NAMALWA (cell line): ENCODE measurements around the gene OR7G3.

Source experiments
- DNase-seq: peaks from one replicate; pipeline ENCODE4 v3.0.0-alpha.2; 2015; ENCODE audit warnings: low spot score

Gene OR7G3

DNA sequence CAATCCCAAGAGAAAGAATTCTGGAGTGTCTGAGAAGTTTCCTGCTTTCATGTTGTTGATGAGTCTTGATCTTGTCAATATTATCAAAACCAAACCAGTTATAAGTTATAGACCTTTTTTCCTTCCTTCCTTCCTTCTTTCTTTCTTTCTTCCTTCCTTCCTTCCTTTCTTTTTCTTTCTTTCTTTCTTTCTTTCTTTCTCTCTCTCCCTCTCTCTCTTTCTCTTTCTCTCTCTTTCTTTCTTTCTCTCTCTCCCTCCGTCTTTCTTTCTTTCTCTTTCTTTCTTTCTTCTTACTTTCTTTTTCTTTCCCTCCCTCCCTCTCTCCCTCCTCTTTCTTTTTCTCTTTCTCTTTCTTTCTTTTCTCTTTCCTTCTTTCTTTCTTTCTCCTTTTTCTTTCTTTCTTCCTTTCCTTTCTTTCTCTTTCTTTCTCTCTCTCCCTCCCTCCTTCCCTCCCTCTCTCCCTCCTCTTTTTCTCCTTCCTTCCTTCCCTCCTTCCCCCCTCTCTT, at the start of gene OR7G3:
TSS of gene OR7G3 (minus strand) at position 51 of the 506 bp plus-strand sequence. CDS start at position 51, 0 bp downstream.
- no peak for DNase-seq

DNA sequence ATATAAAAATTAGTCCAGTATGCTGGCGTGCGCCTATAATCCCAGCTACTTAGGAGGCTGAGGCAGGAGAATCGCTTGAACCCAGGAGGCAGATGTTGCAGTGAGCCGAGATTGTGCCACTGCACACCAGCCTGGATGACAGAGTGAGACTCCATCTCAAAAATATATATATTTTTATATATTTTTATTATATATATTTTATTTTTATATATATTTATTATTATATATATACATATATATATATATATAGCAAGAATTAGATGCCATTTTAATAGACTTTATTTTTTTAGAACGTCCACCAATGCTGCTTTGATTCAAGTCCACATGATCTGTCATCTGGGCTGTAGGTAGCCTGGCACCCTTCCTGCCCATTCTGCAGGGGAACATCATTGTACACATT, 48.6 kb upstream of the OR7G3 start:
- no peak for DNase-seq

DNA sequence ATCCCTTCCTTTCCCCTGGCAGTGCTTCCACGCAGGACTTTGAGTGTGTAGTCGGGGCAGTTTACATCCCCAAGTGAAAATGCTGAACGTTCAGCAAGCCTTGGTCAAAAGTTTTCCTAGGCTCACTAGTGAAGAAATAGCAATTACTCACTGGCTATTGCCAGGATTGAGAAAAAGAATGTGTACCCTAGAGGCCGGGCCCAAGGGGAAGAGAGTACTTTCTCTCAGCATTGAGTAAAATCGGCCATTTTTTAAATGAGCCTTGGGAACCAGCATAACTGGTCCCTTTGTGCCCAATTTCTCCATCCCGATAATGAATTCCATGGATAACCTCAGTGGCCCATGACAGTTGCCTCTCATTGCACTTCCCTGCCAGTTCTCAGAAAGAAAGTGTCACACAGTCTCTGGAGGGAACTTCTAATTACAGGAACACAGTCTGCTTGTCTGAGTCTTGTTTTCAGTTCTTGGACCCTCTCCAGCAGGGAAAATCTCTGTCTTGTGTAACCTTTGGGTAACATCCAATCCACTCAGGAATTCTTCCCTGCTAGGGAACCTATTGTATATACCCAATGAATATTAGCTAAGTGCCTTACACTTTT, 44.7 kb upstream of the OR7G3 start:
- DNase-seq: no peak

DNA sequence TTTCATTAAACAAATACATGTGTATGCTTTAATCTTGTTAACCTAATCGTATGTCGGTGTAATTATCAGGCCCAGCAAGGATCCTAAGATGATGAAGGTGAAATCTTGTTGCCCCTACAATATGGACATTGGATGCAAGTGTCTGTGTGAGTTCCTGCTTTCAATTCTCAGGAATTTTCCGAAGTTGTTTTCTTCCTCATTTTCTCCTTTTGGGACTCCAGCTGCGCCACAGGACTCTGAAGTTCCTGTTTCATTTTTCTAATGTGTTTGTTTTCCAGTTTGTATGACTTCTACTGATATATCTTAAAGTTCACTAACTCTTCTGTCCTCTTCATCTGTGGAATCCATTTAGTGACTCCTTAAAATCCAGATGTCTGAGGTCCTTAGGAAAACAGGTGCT, 40.1 kb upstream of the OR7G3 start:
- DNase-seq: no peak

DNA sequence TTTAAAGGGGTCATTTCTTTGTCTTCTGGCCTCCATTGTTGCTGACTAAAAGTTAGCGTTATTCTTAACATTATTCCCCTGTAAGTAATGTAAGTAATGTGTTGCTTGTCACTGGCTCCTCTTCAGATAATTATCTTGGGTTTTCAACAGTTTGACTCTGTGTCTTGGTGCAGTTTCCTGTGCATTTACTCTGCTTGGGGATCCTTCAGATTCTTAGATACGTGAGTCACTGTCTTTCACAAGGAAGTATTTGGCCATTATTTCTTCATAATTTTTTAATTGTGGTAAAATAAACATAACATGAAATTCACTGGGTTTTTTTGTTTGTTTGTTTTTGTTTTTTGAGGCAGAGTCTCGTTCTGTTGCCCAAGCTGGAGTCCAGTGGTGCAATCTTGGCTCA, 38.5 kb upstream of the OR7G3 start:
- DNase-seq: no peak

DNA sequence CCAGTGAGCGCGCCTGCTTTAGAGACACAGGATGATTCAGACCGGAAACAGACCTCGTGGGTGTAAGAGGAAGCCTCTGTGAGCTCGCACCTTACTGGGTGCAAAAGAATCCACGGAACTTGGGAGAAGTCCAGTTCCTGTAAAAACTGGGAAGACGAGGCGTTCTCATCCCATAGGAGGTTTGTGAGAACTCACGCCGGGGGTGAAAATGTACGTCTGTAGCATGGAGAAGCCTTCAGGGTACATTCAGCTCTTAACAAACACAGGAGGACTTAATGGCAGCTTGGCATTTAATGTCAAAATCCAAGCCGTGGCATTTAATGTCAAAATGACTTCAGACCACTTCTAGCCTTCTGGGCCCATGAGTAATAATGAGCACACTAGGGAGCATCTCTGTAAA, 34.7 kb upstream of the OR7G3 start:
- no peak for DNase-seq

DNA sequence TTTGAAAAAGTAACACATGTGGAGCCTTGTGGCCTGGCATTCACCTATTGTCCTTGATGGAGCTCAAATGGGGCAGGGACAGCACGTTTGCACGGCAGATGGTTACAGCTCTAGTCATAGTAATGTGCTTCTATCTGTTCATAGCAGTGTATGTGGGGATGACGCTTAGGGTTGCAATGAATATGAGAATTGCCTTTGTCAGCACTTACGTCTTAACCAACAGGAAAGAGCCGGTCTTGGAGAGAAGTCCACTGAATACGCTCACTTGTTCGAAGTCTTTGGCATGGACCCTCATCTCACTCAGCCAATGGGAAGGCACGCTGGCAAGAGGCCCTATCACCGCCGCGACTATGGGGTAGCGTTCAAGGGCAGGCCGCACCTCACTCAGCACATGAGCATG, 33.1 kb upstream of the OR7G3 start:
- DNase-seq: no peak

DNA sequence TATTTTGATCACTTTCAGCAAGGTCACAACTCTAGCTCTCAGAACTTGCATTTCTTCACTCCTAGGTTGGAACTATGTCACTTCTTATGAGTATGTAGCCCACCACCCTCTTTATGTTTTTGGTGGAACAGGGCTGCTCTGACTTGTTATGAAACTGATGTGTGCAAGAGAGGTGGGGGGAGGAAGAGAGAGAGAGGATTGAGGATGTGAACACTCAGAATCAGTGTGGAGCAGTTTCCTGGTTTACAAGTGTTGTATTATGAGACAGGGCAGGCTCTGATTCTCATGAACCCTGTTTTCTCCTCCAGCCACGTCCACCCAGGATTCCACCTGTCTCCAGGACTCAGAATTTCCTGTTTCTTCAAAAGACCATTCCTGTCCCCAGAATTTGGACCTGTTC, 29.6 kb upstream of the OR7G3 start:
- DNase-seq: no peak

DNA sequence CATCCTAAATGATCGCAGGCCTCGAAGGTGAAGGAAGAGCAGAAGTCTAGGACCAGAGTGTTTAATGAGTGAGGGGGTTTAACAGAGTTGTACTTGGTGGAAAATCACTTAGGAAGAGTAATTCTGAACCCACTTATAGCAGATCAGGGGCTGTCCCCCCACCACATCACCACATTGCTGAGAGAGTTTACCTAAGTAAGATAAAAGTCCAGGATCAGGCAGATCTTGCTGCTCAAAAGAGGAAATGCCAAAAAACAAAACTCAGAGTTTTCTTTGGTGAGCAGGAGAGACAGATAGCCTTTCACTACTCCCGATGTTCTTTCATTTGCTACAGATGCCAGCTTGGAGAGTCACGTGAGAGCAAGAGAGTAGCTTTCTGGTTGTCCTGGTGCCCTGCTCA, 28.8 kb upstream of the OR7G3 start:
- DNase-seq: no peak

DNA sequence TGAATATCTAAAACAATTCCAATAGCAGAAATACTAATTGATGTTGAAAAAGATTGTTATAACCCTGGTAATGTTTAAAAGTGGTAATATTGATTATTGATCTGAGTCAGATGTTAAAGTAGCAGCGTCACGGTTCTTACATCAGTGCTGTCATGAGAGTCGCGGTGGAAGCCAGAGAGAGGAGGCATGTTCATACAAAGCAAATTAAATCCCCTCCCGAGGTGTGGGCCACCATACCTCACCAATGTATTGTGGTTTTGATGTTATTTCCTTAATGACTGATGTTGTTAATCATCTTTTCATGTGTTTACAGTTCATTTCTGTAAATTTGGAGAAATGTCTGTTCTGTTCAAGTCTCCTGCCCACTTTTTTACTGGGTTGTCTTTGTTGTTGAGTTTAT, 24.6 kb upstream of the OR7G3 start:
- no peak for DNase-seq

DNA sequence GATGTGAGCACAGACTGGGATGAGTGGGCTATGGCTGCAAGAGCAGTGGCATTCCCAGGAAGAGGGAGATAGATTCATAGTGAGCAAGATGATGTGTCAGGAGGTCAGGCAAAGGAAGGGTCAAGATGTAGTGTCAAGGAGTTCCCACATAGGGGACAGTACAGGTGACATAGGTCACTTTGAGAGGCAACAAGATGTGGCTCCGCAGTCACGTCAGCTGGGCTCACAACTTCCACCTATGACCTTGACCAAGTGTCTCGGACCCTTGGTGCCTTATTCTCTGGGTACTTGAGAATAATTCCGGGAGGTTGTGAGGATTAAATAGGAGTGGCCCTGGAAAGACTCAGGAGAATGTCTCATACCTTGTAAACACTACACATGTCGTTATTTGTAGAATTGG, 23.9 kb upstream of the OR7G3 start:
- no peak for DNase-seq

DNA sequence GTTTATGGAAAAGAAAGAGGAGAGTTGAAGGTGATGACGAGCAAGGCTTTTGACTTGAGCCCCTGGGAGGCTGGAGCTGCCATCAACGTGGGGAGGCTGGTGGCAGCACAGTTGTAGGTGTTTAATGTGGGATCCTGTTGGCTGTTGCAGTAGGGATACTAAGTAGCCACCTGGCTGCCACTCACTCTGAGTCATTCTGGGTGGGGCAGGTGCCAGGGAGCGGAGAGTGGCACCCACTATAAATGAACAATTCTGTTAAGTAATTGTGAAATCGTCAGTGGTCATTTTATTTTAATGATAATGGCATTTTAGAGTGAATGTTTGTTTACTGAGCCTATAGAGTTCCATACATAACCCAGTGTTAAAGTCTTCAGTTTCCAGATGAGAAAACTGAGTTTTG, 23.2 kb upstream of the OR7G3 start:
- no peak for DNase-seq

DNA sequence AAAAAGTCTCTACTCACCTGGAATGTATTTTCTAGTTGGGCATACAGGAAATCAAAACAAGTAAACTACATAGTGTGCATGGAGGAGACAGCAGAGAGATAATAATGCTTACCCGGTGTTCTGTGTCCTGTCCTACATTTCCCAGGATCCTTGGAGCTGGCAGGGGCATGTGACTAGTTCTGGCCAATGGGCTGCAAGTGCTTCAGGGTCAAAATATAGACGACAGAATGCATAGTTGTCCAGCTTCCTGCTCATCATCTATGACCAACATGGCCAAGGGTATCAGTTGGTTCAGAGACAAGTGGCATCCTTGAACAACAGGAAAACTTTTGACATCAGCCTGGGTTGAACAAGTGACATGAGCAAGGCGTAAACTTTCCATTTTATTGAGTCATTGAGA, 21.9 kb upstream of the OR7G3 start:
- no peak for DNase-seq

DNA sequence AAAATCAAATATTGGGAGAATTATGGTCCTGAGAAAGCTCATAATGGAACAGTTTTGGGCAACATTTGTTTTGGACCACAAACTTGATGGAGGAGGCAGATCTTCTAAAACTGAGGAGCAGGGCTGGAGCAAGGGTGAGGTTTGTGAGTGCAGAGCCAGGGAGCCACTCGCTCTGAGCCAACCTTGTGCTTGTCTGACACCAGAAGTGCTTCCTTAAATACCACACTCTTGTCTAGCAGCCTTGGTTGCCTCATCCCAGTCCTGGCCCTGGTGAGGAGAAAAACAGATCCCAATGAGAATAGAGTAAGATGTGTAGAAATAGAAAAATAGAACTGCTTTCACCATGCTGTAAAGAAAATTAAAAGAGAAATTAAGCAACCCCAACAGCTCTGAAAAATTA, 20.1 kb upstream of the OR7G3 start:
- no peak for DNase-seq

DNA sequence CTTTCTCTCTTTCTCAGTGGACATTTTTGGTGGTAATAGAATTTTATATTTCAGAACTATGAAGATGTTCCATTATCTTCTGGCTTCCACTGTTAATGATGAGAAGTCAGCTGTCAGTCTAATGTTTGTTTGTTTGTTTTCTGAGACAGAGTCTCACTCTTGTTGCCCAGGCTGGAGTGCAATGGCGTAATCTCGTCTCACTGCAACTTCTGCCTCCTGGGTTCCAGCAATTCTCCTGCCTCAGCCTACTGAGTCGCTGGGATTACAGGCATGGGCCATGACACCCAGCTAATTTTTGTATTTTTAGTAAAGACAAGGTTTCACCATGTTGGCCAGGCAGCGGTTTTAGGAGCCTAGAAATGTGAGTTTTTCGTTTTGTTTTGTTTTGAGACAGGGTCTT, 18.2 kb upstream of the OR7G3 start:
- no peak for DNase-seq

DNA sequence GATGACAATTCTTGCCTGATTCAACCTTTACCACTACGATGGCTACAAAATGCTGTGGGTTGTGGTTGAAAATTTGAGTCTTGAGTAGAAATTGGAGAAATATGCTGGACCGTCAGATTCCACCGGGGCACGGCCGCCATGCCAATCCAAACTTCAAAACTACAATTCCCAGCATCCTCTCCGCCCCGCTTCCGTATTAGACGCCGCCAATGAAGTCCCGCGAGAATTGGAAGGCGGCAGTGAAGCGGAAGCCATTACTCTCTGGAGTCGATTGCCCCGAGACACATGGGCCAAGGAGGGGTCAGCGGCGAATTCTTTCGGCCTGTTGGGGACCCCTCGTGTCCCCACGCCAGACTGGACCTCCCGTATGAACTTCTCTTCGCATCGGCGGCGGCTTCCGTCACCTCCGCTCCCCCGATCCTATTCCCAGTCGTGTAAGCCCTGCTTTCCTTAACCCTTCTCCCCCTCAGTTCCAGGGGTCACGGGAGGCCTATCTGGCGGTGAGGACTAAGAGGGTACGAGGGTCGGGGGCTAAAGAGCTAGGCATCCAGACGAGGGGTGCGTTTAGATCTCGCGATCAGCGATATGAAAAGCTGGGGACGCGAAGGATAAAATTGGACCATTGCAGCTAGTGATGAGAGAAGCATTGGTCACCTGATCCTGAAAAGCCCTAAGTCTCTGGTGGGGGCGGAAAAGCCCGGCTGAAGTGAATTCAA, 13.6 kb upstream of the OR7G3 start, which contains the start of gene ZNF317:
TSS of gene ZNF317 (plus strand) at position 239 of the 716 bp plus-strand sequence. CDS start 15,620 bp downstream, outside the sequence.
- DNase-seq: peak; percentile 97

DNA sequence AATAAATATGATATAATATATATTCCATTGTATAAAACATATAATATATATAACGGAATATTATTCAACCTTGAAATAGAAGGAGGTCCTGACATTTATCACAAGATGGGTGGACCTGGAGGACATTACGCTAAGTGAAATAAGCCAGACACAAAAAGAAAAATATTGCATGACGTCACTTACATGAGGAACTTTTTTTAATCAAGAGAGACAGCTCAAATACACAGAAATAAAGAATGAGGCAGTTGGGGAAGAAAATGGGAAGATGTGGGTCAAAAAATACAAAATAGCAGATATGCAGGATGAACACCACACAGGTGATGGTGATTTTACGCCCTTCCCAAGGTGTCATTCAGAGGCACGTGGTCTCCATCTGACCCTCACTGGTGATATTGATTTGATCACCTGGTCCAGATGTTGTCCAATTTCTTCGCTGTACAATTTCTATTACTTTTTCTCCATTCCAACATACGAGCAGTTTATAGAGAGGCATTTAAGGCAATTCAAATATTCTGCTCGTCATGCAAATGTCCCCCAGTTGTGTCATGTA, 12.9 kb upstream of the OR7G3 start:
- peak; percentile 32 for DNase-seq

DNA sequence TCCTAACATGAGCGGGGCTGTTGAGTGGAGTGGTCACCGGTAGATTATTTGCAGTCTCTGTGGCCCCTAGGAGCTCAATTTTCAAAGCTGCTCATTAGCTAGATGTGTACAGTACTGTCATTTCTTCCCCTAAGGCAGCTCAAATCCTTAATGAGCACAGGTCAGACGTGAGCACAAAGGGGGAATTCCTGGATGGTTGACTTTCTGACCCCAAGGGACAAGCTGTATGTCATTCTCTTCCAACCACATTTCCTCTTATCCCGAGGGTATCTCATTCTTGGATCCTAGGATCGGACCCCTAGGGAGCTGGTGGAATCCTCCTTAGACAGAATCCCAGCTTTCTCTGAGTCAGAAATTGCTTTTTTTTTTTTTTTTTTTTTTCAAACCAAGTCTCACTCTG, 5.7 kb upstream of the OR7G3 start:
- no peak for DNase-seq

DNA sequence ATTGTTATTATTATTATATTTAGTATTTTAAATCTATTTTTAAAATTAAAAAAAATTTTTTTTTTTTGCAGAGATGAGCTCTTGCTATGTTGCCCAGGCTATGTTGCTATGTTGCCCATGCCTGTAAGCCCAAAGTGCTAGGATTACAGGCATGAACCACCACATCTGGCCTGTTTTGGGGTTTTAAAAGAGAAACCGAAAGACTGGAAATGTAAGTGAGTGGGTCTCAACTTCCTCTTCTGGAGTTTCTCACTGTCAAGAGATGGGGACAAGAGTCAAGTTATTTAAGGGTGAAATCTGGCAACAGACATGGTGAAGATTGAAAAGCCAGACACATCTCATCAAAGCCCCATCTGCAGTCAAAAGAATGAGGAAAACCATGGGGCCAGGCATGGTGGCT, 4.2 kb upstream of the OR7G3 start:
- DNase-seq: peak; percentile 53

DNA sequence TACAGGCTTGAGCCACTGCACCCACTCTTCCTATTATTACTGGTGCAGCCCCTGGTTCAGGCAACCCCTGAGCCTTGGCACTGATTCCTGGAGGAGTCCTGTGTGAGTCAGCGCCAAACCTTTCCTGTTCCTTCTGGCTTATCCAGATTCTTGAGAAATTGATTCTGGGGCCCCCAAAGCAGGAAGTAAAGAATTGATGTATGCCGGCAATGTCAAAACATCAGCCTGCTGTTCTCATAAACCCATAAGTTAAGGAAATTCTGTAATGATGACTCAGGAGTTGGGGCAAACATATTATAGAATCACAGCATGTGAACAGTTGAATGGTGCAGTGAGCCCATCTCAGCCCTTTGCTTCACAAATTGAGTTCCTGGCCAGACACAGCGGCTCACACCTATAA, 1.4 kb upstream of the OR7G3 start:
- DNase-seq: no peak

DNA sequence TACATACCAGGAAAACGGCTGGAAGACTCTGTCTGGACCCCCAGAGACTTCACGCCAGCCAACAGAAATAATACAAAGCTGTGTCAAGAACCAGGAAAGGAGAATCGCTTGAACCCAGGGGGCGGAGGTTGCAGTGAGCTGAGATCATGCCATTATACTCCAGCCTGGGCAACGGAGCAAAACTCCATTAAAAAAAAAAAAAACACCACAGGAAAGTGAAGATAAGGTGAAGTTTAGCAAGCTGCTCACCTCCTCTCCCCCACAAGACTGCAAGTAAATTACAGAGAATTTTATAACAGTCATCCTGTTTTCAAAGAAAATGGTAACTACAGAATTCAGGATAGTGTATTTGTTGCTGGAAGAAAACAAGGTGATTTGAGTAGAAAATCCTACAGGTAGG, 10.2 kb downstream of the OR7G3 start:
- no peak for DNase-seq

DNA sequence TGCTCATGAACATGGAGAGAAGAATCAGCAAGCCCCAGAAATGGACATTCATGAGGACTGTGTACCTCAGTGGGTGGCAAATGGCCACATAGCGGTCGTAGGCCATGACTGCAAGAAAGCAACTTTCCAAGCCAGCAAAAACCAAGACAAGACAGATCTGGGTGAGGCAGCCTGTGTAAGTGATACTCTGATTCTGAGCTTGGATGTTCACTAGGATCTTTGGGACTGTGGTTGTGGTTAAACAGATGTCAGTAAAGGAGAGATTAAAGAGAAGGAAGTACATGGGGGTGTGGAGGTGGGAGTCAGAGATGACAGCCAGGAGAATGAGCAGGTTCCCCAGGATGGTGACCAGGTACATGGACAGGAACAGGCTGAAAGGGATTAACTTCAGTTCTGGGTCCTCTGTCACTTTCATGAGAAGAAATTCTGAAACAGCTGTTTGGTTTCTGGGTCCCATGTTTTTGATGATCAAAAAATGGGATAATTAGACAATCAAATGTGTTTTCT, 11.4 kb downstream of the OR7G3 start, which contains the start of gene OR7G1:
TSS of gene OR7G1 (minus strand) at position 457 of the 507 bp plus-strand sequence. CDS start at position 457, 0 bp downstream.
- DNase-seq: no peak

DNA sequence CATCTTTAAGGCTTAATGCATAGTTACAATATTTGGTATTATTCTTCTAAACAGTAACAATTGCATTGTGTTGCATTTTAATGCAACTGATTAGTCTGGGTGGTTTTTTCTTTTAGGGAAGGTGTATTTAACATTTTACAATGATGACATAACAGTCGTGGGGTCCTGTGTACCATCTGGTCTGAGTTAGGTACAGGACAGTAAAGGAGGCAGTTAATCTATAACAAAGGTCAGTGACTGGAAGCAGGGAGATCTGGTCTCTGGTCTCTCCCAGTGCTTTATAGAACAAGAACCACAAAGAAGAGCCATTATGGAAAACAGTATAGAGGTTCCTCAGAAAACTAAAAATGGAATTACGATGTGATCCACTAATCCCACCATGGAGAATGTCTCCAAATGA, 16.8 kb downstream of the OR7G3 start:
- no peak for DNase-seq
